Liver (tissue), 3 donors: Measurements from ENCODE around the gene ZNF765.

Source experiments
- EGR1 ChIP-seq, 2 donors: IDR thresholded peaks; 2 replicates each; pipeline ENCODE4 v1.6.1; 2016 to 2018; ENCODE audit warnings: antibody characterized with exemption in 2 of 2, low read depth in 2 of 2
- FOXA1 ChIP-seq: IDR thresholded peaks from 2 replicates; pipeline ENCODE4 v1.6.1; 2016; ENCODE audit warnings: antibody characterized with exemption
- NR2F2 ChIP-seq: IDR thresholded peaks from 2 replicates; pipeline ENCODE4 v1.6.1; 2016; ENCODE audit warnings: antibody characterized with exemption
- RAD21 ChIP-seq, 2 donors: IDR thresholded peaks; 2 replicates each; pipeline ENCODE4 v1.6.1; 2016; ENCODE audit warnings: antibody characterized with exemption in 2 of 2, mild to moderate bottlenecking in 2 of 2
- SP1 ChIP-seq: IDR thresholded peaks from 2 replicates; pipeline ENCODE4 v1.6.1; 2018; ENCODE audit warnings: antibody characterized with exemption, mild to moderate bottlenecking
- TAF1 ChIP-seq: conservative IDR thresholded peaks from 2 replicates; pipeline ENCODE4 v1.6.1; 2016; ENCODE audit warnings: antibody characterized with exemption, mild to moderate bottlenecking
- YY1 ChIP-seq: IDR thresholded peaks from 2 replicates; pipeline ENCODE4 v1.6.1; 2016; ENCODE audit warnings: antibody characterized with exemption, mild to moderate bottlenecking
- TF ChIP-seq, protein P1 (sequence below): fragments of 150-350 bp; IDR thresholded peaks from 2 replicates; pipeline ENCODE4 v1.5.1; 2017; ENCODE audit warnings: improper control_type of control experiment, low read depth, low read length; ENCODE audit not compliant: missing input control
- TF ChIP-seq, protein P2 (sequence below): IDR thresholded peaks from 2 replicates; pipeline ENCODE4 v1.6.1; 2016; ENCODE audit warnings: antibody characterized with exemption
- TF ChIP-seq, protein P3 (sequence below): IDR thresholded peaks from 2 replicates; pipeline ENCODE4 v1.6.1; 2016; ENCODE audit warnings: antibody characterized with exemption, mild to moderate bottlenecking
- TF ChIP-seq, protein P4 (sequence below): IDR thresholded peaks from 2 replicates; pipeline ENCODE4 v1.6.1; 2016; ENCODE audit warnings: antibody characterized with exemption
- donor health status: healthy.
- donor health status: healthy.

DNA sequence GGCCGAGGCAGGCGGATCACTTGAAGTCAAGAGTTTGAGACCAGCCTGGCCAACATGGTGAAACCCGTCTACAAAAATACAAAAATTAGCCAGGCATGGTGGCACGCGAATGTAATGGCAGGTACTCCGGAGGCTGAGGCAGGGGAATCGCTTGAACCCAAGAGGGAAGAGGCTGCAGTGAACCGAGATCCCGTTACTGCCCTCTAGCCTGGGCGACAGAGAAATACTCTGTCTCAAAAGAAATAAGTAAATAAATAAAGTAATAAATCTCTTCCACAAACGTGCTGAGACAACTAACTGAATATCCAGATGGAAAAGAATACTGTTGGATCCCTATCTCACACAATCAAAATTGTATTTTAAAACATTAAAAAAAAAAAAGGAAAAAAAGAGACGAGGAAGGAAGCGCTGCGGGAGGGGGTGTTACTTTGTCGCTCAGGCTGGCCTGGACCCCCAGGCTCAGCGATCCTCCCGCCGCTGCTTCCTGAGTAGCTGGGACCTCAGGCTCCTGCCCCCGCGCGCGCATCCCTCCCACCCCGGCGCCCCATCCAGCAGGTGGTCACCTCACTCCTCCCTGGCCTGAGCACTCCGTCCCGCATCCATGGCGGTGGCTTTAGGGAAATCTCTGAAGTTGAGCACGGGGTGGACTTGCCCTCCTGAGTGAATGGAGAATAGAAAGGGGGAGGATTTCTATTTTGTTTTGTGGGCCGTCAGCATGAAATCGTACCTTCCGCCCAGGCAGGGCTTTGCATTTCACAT lies 72.0 kb downstream of the ZNF765 start:
- TF ChIP-seq, protein P1, sequence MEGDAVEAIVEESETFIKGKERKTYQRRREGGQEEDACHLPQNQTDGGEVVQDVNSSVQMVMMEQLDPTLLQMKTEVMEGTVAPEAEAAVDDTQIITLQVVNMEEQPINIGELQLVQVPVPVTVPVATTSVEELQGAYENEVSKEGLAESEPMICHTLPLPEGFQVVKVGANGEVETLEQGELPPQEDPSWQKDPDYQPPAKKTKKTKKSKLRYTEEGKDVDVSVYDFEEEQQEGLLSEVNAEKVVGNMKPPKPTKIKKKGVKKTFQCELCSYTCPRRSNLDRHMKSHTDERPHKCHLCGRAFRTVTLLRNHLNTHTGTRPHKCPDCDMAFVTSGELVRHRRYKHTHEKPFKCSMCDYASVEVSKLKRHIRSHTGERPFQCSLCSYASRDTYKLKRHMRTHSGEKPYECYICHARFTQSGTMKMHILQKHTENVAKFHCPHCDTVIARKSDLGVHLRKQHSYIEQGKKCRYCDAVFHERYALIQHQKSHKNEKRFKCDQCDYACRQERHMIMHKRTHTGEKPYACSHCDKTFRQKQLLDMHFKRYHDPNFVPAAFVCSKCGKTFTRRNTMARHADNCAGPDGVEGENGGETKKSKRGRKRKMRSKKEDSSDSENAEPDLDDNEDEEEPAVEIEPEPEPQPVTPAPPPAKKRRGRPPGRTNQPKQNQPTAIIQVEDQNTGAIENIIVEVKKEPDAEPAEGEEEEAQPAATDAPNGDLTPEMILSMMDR, result no peak
- TF ChIP-seq SP1 (no peak), NR2F2 (no peak), RAD21 (IDR thresholded peaks at IDR 0.05) (no peak), FOXA1 (no peak), EGR1 (IDR thresholded peaks at IDR 0.05; ENCODE audit: low read depth in 2 of 2) (no peak), YY1 (no peak), TAF1 (no peak)
- TF ChIP-seq, protein P2, sequence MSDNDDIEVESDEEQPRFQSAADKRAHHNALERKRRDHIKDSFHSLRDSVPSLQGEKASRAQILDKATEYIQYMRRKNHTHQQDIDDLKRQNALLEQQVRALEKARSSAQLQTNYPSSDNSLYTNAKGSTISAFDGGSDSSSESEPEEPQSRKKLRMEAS, result no peak
- TF ChIP-seq, protein P3, sequence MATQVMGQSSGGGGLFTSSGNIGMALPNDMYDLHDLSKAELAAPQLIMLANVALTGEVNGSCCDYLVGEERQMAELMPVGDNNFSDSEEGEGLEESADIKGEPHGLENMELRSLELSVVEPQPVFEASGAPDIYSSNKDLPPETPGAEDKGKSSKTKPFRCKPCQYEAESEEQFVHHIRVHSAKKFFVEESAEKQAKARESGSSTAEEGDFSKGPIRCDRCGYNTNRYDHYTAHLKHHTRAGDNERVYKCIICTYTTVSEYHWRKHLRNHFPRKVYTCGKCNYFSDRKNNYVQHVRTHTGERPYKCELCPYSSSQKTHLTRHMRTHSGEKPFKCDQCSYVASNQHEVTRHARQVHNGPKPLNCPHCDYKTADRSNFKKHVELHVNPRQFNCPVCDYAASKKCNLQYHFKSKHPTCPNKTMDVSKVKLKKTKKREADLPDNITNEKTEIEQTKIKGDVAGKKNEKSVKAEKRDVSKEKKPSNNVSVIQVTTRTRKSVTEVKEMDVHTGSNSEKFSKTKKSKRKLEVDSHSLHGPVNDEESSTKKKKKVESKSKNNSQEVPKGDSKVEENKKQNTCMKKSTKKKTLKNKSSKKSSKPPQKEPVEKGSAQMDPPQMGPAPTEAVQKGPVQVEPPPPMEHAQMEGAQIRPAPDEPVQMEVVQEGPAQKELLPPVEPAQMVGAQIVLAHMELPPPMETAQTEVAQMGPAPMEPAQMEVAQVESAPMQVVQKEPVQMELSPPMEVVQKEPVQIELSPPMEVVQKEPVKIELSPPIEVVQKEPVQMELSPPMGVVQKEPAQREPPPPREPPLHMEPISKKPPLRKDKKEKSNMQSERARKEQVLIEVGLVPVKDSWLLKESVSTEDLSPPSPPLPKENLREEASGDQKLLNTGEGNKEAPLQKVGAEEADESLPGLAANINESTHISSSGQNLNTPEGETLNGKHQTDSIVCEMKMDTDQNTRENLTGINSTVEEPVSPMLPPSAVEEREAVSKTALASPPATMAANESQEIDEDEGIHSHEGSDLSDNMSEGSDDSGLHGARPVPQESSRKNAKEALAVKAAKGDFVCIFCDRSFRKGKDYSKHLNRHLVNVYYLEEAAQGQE, result no peak
- TF ChIP-seq, protein P4, sequence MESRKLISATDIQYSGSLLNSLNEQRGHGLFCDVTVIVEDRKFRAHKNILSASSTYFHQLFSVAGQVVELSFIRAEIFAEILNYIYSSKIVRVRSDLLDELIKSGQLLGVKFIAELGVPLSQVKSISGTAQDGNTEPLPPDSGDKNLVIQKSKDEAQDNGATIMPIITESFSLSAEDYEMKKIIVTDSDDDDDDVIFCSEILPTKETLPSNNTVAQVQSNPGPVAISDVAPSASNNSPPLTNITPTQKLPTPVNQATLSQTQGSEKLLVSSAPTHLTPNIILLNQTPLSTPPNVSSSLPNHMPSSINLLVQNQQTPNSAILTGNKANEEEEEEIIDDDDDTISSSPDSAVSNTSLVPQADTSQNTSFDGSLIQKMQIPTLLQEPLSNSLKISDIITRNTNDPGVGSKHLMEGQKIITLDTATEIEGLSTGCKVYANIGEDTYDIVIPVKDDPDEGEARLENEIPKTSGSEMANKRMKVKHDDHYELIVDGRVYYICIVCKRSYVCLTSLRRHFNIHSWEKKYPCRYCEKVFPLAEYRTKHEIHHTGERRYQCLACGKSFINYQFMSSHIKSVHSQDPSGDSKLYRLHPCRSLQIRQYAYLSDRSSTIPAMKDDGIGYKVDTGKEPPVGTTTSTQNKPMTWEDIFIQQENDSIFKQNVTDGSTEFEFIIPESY, result no peak
